ENCODE data around the gene KDM2B.

DNA sequence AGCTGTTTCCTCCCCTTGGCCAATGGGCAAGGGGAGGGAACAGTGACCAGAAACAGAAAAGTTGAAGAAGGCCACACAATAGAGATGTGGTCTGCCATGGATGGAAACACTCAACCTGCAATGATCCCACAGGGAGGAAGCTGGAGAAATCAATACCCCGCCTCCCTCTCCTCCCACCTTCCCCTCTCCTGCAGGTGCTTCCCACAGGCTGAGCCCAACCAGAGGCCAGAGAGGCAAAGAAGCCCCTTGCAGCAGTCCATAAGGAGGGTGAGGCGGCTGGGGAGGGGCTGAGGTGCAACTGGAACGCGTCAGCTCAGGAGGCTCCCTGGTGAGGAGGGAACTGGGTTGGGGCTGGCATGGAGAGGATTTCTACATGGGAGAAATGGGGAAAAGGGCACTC lies 96.9 kb downstream of the KDM2B start:
- TF ChIP-seq, protein P1, sequence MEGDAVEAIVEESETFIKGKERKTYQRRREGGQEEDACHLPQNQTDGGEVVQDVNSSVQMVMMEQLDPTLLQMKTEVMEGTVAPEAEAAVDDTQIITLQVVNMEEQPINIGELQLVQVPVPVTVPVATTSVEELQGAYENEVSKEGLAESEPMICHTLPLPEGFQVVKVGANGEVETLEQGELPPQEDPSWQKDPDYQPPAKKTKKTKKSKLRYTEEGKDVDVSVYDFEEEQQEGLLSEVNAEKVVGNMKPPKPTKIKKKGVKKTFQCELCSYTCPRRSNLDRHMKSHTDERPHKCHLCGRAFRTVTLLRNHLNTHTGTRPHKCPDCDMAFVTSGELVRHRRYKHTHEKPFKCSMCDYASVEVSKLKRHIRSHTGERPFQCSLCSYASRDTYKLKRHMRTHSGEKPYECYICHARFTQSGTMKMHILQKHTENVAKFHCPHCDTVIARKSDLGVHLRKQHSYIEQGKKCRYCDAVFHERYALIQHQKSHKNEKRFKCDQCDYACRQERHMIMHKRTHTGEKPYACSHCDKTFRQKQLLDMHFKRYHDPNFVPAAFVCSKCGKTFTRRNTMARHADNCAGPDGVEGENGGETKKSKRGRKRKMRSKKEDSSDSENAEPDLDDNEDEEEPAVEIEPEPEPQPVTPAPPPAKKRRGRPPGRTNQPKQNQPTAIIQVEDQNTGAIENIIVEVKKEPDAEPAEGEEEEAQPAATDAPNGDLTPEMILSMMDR (IDR thresholded peaks at IDR 0.05) = no peak
- TF ChIP-seq POLR2A (IDR thresholded peaks at IDR 0.05) = no peak
